Measurements from ENCODE around the gene SPATA25. TPM values are rescaled to one million over a fixed set of nuclear protein-coding genes. Genes with fewer than 3 reads are reported as not detected.
"Not testable (repeated sequence)": the region's sequence is repeated elsewhere in the genome, so short reads cannot be mapped to it uniquely, and the experiment has no call there.

SPATA25 gene, protein sequence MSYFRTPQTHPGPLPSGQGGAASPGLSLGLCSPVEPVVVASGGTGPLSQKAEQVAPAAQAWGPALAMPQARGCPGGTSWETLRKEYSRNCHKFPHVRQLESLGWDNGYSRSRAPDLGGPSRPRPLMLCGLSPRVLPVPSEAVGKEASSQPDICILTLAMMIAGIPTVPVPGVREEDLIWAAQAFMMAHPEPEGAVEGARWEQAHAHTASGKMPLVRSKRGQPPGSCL
- total RNA-seq = 5.9 and 10.2 TPM in 2 replicates
- 2.1 TPM for polyA plus RNA-seq (2012)

DNA sequence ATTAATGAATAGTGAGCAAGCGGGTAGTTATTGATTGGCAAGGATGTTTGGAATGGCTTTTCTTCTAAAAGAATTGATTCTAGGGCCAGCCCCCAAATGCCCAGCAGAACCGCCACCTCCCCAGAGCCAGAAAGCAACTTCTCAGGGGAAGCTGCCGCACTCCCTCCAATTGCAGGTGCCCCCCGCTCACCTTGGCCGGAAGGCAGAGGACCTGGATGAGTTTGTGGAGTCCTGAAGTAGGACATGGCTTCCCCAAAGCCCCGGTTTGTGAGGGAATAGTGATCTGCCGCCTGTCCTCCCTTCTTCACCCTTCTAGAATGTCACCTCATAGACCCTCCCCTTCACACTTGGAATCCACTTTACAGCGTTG lies at the start of gene SPATA25:
Gene SPATA25, minus strand, starts transcription at position 277 of the 370 bp plus-strand sequence. Its CDS starts 32 bp downstream, at position 245.
- no peak for DNase-seq (ENCODE audit: low read depth)

DNA sequence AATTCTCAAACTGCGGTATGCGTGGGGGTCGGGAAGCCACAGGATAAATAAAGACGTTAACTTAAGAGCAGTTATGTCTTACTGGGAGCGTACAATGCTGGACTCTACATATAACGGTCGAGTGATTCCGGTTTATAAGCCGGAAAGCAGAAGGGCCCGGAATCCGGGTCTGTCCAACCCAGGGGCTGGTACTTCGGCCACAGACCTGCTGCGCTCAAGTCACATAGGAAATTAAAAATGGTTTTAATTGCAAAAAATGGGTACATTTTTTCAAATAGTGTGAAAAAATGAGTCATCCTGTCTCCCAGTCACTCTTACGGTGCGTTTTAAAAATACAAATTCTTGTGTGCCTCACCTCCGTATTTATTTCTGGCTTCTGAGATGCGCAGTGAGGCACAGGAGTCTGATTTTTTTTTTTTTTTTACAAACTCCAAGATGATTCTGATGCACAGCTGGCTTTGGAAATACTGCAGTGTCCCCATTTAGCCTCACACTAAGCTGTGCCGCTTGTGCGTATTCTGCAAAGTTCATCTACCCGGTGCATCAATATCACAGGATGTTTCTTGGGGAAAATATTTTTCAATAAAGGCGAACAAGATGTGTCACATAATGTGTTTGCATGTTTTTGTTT lies 48.1 kb upstream of the SPATA25 start:
- DNase-seq (ENCODE audit: low read depth) = peak; percentile 60

DNA sequence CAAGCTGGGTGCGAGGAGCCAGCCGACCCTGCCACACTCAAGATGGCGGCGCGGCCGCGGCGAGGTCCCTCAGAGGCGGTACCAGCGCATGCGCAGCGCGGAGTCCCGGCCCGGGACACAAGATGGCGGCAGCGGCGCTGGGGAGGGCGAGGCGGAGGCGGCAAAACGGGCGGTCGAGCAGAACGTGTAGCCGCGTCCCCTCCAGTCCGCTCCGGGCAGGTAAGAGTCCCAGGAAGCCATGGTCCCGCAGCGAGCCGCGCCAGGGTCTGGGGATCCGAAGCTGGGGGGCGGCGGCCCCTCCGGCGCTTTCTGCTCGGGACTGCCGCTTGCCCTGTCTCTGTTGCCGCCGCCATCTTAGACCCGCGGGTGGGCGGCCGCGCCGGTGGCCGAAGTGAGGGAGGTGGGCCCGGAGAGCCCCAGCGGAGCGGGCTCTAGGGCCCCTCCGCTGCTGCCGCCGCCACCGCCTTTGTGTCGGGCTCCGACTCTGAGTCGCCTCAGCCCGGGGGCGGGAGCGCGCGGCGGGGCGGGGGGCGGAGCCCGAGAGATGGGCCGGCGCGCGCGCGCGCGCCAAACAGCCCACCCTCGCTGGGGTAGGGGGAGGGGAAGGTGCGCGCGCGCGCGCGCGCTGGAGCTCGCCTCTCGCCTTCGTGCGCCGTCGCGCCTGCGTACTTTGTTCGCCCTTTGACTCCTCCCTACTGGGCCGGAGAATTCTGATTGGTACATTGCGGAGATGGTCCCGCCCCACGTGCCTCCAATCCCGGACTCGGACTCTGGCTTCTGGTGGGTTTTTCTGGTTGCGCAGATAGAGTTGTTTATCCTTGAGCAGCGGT lies 47.4 kb upstream of the SPATA25 start, which contains the start of gene PCIF1:
Gene PCIF1, plus strand, starts transcription at position 98 of the 830 bp plus-strand sequence. CDS start 4,317 bp downstream, outside the sequence.
- peak; percentile 99 for DNase-seq (ENCODE audit: low read depth)

DNA sequence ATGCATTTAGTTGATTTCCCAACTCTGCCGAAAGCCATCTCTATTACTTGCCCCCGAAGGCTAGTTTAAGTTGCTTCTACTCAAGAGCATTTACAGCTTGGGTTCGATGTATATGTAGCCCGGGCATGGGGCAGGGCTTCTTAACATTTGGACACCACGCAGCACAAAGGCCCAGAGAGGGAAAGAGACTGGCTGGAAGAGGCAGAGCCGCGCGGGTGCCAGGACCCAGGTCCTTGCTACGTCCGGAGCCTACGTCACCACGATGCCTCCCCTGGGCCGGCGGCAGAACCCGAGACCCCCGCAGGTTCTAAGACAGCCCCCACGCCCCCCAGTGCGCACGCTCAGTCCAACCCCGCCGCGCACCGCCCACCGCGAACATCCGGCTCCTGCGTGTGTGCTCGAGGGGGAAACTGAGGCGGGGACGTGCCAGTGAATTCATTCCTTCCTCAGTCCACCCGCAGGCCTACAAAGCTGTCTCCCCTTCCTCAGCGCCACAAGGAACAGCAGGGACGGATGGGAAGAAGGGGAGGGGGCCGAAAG lies 46.7 kb upstream of the SPATA25 start:
- DNase-seq (ENCODE audit: low read depth) = peak; percentile 61

DNA sequence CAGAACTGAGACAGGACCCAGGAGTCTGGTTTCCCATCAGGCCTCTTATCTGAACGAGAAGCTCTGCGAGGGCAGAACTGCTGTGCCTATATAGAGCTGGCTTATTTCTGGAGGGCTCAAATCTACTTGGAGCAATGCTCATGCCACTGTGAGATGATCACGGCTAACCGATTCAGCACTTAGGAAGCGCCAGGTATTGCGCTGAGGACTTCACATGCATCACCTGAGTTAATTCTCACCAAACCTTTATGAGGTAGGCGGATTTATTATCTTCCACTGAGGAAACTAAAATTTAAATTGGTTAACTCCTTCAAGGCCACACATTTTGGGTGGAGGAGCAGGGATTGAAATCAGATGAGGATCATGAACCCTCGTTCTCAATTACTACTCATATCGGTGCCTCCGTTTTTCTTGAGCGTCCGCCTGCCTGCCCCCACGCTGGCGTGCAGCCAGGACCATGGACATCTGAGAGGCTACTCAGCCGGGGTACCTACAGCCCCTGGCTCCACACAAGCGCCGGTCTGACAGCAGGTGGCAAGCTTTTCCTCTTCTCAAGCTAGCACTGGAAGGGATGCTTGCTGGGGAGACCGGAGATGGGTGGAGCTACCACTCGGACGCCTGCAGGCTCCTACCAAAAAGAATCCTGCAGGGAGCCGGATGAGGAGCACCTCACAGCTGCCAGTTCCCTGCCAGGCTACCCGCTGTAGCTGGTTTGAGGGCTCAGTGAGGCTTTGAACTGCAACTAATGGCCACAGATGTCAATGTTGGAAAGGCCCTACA lies 46.0 kb upstream of the SPATA25 start:
- peak; percentile 90 for DNase-seq (ENCODE audit: low read depth)

DNA sequence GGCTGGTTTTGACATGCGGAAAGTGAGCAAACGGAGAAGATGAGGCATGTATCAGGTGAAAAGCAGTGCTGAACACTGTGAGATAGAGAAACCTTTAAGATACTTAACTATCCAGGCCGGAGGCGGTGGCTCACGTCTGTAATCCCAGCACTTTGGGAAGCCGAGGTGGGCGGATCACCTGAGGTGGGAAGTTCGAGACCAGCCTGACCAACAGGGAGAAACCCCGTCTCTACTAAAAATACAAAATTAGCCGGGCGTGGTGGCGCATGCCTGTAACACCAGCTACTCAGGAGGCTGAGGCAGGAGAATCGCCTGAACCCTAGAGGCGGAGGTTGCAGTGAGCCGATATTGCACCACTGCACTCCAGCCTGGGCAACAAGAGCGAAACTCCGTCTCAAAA lies 44.3 kb upstream of the SPATA25 start:
- DNase-seq (ENCODE audit: low read depth) = not testable (repeated sequence)

DNA sequence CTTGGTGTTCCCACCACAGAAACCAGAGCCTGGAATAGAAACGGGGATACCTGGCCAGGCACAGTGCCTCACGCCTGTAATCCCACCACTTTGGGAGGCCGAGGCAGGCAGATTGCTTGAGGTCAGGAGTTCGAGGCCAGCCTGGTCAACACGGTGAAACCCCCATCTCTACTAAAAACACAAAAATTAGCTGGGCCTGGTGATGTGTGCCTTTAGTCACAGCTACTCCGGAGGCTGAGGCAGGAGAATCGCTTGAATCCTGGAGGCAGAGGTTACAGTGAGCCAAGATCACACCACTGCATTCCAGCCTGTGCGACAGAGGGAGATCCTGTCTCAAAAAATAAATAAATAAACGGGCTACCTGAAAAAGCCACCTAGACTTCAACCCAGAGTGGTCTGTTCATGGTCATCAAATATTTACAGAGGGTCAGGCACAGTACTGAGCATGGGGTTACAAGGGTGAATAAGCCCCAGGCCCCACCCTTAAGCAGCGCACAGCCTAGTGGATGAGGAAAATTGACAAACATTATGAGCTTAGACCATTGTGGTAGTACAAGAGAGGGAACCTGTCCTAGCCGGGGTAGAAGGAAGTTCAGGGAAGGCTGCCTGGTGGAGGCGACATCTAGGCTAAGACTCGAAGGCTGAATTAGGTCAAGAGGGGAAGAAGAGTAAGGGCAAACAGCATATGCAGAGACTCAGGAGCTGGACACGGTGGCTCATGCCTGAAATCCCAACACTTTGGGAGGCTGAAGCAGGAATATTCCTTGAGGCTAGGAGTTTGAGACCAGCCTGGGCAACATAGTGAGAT lies 39.9 kb upstream of the SPATA25 start:
- no peak for DNase-seq (ENCODE audit: low read depth)

DNA sequence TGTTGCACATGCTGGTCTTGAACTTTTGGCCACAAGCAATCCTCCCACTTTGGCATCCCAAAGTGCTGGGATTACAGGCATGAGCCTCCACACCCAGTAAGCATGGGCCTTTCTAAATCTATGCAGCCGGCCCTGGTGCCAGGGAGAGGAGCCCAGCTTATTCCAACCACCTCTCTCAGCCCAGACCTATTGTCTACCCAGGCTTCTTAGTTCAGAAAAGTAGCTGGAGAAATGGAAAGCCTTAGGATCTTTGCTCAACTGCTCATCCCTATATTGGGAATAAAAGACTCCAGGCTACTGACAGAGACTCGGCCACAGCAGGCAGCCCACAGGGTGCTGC lies 39.3 kb upstream of the SPATA25 start:
- DNase-seq (ENCODE audit: low read depth) = peak; percentile 71

DNA sequence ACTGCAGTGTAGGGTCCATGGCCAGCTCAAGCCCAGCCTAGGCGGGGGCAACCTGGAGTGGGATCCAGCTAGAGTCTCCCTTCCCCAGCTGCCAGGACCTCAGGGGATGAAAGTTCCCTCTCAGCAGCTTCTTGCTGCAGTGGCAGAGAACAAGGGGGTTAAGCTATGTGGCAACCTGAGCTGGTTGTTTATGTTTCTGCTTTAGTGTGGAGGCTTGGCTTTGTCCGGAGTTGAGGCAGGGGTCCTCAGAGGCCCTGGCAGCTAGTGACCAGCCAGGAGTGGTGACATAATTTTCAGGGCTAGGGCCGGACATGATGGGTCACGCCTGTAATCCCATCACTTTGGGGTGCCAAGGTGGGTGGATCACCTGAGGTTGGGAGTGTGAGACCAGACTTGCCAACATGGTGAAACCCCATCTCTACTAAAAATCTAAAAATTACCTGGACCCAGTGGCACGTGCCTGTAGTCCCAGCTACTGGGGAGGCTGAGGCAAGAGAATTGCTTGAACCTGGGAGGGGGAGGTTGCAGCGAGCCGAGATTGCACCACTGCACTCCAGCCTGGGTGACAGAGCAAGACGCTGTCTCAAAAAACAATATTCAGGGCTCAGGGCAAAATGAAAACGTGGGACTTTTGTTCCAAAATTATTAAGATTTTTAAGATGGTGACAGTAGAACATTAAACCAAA lies 38.5 kb upstream of the SPATA25 start:
- DNase-seq (ENCODE audit: low read depth) = no peak

DNA sequence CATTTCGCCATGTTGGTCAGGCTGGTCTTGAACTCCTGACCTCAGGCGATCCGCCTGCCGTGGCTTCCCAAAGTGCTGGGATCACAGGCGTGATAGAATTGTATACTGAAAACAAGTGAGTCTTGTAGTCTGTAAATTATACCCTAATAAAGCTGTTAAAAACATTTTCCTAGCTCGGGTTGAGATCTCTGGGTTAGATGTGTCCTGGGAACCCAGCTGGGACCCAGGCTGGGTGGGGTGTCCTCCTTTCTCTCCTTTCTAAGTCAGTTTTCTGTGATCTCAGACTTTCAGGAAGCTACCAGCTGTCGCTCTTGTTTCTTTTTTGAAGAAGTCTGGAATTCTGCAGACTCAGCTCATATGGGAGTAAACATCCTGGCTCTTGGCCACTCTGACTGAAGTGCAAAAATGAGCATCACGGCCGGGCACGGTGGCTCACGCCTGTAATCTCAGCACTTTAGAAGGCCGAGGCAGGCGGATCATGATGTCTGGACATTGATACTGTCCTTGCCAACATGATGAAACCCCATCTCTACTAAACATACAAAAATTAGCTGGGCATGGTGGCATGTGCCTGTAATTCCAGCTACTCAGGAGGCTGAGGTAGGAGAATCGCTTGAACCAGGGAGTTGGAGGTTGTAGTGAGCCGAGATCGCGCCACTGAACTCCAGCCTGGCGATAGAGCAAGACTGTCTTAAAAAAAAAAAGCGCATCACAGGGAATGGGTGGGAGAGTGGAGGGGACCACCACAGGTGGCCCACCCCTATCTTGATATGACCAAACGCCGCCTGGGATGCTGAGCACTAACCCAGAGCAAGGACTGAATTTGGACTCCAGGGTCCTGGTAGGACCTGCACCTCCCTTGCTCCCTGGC lies 37.2 kb upstream of the SPATA25 start:
- peak; percentile 87 for DNase-seq (ENCODE audit: low read depth)

DNA sequence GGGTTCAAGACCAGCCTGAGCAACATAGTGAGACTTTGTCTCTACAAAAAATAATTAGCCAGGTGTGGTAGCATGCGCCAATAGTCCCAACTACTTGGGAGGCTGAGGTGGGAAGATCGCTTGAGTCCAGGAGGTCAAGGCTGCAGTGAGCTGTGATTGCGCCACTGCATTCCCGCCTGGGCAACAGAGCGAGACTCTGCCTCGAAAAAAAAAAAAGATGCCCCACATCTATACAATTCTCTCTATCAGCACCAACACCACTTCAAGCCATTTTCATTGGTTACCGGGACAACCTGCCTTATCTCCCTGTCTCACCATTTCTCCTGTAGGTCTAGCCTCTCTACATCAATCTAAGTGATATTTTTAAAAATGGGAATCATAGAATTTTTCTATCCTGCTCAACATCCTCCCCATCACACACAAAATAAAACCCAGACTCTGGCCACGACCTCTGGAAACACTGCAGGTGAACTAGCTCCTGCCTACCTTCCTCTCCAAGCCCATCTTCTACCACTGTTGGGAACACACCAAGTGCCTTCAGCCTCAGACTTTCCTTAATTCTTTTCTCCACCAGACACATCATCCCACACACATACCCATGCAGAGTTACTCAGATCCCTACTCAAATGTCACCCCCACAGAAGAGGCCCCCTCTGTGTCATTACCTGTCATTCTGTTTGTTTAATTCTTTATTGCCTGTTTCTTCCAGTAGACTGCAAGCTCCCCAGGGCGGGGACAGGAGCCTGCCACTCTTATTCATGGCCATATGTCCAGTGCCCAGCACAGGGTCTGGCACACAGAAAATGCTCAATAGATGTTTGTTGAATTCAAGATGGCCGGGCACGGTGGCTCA lies 34.1 kb upstream of the SPATA25 start:
- no peak for DNase-seq (ENCODE audit: low read depth)

DNA sequence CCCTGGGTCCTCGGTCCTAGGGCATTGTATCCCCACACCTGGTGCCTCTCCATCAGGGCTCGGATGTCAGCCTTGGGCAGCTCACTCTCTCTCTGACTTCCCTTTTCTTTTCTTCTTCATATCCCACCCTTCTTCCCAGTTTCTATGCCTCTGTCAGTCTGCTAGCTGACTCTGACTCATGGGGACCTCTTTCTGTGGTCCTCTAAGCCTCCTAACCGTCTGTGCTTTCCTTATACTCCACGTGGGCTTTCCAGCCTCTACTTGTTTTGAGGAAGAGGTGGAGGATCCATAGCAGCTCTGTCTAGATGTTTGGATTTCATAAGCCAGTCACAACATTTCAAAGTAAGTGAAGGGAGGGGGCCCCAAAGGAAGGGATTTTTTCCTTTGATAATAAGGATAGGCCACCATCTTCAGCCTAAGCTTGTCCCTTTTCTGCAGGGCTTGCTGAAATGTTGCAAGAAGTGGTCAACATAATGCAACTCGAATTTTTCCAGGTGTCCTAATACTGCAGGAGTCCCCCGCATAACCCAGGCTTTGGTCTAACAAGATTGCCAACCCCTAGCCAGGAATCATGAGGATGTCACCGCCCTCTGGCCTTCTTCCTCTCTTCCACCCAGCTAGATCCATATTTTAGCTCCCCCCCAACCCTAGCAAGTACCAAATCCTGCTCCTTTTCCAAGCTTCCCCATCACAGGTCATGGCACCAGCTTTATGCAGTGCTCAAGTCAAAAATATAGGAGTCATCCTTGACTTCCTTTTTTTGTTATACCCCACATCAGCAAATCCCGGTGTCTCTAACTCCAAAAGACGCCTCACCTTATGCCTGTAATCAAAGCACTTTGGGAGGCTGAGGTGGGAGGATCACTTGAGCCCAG lies 33.3 kb upstream of the SPATA25 start:
- DNase-seq (ENCODE audit: low read depth) = peak; percentile 21

DNA sequence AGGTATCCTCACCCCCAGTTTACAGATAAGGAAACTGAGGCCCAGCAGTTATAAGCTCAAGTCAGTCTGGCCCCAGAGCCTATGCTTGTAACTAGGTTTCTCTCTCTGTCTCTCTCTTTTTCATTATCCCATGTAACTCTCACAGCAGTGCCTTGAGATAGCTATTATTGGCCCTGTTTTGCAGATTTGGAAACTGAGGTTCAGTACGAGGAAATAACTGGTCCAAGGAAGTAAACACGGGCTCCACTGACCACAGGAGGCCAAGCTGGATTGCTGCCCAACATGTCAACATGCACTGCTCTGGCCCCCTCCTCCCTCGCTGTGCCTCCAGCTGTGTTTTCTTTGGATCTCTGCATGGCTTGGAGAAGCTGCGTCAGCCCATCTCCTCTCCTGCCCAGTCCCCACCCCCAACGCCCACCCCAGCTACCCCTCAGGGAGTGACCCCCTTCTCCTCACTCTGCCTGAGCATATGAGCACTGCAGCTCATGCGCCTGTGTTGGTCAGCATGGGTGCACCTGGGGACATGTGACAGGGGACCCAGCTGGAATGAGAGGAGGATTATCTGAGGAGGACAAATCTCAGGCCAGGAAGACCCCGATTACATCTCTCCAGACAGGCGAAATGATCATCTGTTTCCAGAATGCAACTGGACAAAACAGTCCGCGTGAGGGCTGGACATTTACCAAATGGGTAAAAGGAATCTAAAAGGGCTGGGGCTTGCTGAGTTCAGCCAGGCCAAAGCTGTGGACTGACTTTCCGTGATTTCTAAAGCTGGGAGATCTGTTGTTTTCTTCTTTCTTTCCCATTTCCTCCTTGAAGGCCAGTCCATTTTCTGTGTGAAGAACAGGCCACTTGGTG lies 32.3 kb upstream of the SPATA25 start:
- DNase-seq (ENCODE audit: low read depth) = peak; percentile 77

DNA sequence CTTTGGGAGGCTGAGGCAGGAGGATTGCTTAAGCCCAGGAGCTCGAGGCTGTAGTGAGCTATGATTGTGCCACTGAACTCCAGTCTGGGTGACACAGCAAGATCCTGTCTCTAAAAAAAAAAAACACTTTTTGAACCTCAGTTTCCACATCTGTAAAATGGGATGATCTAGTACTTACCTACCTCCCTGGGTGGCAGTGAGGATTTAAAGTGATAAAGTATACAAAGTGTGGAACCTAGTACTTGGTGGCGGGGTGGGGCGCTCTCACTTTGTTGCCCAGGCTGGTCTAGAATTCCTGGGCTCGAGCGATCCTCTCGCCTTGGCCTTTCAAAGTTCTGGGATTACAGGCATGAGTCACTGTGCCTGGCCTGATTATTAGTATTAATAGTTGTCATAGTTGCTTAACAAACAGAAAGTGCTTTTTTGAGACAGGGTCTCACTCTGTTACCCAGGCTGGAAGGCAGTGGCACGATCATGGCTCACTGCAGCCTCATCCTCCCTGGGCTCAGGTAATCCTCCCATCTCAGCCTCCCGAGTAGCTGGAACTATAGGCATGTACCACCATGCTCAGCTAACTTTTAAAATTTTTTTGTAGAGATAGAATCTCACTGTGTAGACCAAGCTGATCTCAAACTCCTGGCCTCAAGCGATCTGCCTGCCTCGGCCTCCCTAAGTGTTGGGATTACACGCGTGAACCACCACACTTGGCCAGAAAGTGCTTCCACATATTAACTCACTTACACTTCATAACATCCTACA lies 31.5 kb upstream of the SPATA25 start:
- no peak for DNase-seq (ENCODE audit: low read depth)

DNA sequence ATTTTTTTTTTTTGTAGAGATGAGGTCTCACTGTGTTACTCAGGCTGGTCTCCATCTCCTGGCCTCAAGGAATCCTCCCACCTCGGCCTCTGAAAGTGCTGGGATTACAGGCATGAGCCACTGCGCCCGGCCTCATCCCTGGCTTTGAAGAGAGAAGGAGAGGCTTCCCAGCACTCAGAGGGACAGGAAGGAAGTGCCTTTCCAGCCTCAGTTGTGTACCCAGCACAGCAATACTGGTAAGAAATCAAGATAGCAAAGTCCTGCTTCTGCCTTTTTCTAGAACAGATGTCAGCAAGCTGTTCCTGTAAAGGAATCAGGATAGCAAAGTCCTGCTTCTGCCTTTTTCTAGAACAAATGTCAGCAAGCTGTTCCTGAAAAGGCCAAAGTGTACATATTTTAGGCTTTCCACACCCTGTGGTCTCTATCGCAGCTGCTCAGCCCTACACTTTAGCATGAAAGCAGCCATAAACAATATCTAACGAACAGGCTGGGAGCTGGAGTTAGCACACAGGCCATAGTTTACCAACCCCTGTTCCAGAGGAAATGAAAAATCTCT lies 30.8 kb upstream of the SPATA25 start:
- DNase-seq (ENCODE audit: low read depth) = peak; percentile 45
